ENCODE measurements around the gene TBL1X.

TBL1X gene

DNA sequence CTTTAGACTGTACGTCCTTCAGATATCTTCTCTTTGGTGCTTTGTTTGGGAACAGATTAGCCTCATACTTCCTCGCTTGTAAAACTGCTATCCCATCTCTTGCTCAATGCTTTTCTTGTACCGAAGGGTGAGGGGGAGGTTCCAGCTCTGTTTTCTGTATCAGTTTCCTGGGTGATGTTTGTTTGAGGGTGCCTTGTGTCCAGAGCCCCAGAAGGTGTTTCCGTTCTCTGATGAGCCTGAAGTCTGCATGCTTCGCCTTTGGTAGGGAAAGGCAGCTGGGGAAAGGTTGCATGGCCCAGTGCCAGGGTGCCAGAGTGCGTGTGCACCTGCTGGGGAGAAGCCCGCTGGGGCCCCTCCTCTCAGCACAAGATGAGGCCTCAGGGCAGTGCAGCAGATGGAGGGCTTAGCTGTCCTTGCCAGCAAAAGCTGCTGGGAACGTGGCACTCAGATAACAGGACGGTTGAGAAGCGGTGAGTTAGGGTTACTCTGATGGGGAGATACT lies 73.7 kb downstream of the TBL1X start:
- no peak for DNase-seq

DNA sequence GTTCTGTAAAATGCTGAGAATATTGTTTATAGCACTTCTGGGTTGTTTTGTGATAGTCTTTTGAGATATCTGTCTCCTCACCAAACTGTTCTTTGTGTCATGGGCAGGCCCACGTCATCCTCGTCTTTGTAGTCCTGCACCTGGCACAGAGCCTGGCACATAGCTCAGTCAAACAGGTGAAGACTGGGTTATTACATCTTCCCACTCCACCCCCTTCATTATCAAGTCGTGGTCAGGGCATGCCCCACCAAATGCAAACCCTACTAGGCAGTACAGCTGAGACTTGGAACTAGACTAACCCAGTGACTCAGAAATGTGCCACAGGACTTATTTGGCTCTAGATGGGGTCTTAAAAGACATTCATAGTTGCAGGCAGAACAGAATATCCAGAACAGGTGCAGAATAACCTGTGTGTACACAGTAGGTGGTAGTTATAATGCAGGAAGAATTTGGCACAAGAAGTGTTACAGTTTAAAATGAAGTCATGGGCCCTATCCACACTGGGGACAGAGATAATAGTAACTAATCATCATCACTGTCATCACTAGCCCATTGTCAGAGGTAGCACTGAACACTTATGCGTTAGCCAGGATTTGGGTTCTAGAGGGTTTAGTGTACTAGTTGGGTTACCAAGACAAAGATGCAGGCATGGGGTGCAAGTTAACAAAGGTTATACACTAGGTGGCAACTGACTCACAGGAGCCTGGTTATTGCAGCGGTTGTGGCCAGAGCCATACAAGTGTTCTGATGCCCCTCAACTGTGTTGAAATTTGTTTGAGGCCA lies 74.9 kb downstream of the TBL1X start:
- no peak for DNase-seq

DNA sequence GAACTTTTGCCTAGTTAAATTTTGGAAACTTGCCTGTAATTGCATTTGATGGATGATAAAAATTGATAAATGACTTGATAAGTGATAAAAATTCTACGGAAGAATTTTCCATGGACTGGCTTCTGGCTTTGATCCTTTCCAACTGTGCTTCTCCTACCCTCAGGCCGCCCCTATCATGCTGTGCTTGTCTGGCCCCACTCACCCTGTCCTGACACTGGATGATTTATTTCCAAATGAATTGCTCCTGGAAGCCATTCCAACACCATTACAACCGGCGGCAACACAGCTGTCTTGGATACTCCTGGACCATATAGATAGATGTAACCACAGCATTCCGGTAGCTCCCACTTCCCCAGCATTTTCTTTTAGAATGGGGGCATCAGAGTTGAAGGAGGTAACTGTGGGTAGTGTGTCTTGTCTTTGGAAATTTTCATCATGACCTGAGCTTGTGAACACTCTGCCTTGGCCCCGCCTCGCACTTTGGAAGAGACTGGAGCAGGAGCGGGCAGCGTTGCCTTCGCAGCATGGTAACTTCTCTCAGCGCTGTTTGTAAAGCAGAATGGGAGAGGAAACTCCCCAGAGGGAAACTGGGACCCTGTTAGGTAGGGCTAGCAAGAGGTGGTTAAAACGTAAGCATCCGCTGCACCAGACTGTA lies 77.4 kb downstream of the TBL1X start:
- DNase-seq: peak; percentile 39

DNA sequence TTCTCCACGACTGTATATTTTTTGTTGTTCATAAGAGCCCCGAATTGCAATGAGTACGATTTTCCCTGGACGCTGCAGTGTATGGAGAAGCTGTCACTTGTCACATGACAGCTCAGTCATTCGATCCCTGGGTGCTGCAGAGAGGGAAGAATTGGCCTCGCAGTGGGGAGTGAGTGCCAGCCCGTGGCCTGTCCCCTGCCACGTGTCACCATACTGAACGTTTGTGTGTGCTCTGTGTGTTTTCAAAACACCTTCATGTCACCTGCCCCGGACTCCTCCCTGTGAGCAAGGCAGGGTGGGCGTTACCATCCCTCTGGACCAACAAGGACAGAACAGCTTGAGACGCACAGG lies 77.9 kb downstream of the TBL1X start:
- no peak for DNase-seq

DNA sequence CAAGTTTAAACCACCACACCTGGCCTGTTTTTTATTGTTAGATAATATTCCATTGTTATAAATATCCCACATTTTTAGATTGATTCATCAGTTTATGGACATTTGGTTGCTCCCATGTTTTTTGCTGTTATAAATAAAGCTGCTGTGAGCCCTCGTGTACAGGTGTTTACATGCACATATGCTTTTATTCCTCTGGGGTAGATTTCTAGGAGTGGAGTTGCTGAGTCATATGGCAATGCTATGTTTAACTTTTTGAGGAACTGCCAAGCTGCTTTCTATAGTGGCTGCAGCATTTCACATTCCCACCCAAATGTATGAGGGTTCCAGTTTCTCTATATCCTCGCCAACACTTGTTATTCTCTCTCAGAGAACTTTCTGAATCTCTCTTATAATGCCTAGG lies 90.5 kb downstream of the TBL1X start:
- DNase-seq: no peak

DNA sequence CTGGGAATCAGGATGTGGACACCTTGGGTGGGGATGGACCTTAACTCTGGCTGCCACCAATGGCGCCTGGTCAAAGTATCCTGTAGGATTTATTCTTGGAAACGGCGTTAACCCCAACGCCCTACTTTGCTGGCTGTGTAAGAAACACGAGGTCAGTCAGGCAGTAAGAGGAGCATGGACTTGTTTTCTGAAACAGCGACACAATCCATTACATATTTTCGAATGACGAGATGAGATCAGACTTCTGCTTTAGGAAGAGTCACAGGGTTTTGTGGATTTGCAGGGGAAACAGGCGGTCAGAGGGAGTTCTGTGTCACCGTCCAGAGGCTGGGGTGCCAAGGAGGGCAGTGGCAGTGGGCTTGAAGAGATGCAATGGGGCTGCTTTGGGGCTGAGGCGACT lies 92.2 kb downstream of the TBL1X start:
- DNase-seq: no peak

DNA sequence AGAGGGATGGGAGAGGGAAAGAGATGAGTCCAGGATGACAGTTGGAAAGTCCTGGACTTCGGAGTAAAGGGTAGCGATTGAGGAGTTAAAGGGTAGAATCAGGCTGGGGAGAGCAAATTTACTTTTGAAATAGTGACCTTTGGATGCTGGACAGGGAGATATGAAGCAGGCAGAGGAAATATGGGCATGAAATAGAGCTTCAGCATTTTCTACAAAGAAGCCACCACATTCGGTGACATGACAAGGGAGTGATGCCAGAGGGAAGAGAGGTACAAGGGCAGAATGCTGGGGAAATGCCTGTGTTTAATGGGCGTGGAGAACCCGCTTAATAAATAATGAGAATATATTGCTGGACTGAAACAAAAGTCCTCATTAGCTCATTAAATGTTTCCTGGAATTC lies 92.7 kb downstream of the TBL1X start:
- no peak for DNase-seq

DNA sequence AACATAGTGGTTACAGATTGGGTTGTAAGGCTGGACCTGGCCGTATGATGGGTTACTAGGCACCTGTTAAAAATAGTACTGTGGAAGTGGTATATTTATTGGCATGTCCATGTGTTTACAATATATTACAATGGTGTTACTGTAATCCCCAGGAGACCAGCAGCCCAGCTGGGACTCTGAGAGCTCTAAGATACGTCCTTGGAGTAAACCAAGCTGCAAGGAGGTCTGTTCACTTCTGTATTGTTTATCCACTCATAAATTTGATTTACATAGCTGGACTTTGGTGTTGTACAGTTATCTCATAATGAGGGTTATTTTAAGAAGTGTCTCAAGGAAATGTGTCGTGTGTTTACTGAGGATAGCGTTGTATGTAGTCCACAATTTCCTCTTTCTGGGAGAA lies 93.8 kb downstream of the TBL1X start:
- no peak for DNase-seq

DNA sequence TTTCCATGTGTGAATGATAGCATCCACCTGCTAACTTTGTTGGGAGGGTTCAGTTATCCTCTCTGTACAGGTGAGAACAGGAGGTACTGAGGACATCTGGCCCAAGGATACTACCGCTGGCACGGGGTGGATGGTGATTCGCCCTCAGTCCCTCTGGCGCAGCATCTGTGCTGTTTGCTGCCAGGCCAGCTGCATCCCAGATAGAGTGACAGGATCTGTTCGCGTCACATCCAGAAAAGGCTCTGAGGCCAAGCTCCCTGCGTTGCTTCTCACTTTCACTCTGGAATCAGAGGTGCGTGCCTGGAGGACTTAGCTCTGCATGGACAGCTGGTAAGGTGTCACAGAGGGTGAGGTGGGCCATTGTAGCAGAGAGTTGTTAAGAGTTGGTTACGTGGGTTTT lies 95.4 kb downstream of the TBL1X start:
- no peak for DNase-seq

DNA sequence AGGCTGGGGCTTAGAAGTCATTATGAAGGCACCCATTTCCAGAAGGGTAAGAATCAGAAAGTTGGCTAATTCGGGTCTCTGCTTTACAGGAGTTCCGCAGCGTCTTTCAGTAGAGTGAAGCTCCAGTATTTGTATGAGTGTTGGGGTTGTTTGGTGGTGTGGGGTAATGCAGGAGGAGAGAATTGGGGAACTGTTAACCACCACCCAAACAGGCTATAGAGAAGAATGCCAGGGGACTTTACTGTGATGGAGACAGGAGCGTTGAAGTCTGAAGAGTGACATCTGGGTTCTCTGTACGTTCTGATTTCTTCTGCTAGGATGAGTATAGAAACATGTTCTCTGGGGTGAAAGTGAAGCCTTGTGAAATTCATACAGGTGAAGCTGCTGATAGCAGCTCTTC lies 96.3 kb downstream of the TBL1X start:
- DNase-seq: no peak

DNA sequence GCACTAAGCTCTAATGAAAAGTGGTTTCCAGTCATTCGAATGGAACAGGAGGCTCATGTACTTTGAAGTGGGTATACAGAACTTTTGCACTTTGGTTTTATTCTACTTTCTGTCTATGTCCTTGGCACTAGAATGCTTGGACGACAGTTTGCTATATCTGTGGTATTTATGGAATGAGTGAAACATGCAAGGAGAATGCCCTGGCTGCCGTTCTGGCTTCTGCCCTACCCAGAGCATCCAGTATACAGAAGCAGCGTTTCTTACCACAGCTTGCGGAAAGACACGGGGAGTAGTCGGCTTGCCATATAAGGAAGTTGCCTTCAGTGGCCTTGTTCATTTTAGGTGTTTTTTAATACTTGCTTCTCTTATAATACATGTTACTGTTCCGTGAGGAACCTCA lies 98.0 kb downstream of the TBL1X start:
- peak; percentile 89 for DNase-seq

DNA sequence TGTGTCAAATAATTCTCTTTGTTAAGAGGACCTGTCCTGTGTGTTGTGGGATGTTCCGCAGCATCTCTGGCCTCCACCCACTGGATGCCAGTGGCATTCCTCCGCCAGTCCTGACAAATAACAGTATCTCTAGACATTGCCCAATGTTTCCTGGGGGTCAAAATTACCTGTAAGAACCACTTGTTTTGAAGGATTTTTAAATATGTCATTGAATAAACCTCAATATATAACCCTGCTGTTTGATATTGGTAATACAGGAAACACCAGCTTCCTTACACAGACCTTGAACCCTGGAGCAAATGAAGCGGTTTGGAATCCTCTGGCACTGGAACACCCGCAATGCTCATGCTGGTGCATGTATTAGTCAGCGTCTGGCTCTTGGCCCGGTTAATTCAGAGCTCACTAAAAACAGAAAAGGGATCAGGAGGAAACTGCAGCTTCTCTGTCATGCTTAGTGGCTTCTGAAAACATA lies 101.3 kb downstream of the TBL1X start:
- DNase-seq: peak; percentile 91

DNA sequence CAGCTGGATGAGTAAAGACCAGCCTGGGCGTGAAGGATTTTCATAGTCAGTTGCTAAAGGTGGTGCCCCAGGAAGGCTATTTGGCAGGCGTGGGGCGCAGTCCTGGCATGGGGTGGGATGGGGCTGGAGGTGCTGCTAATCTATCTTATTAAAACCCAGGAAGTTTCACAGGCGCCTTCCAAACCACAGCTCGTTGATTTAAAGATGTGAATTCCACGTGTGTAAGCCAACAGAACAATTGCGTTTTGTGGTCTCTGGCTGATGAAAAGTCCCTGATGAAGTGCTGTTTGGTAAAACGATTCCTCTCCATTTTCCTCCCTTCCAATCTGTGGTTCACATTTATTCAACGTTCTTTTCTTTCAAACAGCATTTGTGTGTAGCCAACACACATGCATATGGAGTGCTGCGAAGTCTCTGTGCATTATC lies 105.0 kb downstream of the TBL1X start:
- peak; percentile 81 for DNase-seq

DNA sequence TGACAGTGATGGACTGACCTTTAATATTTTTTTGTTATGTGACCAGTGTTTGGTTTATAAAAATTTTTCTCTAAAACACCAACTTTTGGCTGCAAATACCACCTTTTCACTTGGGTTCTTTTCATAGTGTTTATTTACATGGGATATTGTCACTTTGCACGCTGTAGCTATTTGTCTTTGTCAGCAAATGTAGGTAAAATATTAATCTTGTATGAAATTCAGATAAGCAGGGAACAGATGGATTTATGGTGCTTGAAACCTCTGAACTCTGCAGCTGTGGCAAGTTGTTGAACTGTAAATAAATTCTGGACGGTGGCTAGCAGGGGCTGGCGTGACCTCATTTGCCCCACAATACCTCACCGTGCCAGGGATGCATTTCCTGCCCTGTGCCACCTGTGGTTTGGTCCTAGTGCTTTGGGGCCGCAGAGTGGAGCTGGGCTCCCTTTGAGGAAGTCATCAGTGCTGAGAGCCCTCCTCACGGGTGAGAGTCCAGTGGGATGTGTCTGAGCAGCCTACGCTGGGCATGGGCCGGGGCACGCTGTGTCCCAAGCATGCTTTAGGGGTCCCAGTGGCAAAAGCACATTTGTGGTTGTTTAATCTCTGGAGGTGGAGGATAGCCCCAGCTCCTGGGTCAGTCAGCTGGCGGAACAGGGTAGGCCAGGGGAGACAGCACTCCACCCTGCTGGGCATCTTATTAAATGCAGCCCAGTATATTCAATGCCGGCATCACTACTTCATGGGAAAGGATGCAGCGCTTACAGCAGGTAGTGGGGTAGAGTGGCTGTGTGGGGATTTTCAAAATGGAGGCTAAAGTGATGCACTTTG lies 108.6 kb downstream of the TBL1X start:
- DNase-seq: no peak

DNA sequence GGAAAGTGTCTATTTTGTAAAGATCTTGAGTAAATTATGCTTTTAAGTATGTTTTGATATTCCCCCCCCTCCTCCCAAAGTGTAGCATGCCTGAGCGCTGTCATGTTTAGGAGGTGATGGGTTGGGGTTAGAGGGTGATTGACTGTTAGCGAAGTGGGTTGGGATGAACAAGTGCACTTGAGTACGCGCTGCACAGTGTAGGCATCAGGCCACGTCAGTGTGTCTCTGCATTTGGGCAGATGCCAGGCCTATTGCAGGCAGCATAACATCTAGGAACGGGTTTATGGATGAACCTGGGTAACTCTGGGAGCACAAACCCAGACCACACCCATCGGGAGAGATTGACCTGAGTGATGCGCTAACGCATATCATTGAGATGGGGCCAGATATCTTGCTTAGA lies 111.2 kb downstream of the TBL1X start:
- DNase-seq: no peak

DNA sequence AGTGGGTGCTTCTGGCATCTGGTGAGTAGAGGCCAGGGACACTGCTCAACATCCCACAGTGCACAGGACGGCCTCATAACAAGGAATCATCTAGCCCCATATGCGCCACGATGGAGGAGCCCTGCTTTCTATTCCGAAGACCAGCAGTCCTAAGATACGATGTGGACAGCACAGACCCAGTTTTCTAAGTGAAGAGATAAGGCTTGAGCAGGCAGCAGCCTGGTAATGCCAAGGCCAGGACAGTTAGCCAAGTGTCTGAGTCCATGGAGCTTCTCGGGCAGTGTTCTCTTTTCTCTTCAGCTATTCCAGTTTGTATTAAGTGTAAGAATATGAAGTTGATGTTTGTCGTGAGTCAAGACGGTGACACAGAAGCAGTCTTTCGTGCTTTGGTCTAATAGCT lies 112.7 kb downstream of the TBL1X start:
- DNase-seq: no peak

DNA sequence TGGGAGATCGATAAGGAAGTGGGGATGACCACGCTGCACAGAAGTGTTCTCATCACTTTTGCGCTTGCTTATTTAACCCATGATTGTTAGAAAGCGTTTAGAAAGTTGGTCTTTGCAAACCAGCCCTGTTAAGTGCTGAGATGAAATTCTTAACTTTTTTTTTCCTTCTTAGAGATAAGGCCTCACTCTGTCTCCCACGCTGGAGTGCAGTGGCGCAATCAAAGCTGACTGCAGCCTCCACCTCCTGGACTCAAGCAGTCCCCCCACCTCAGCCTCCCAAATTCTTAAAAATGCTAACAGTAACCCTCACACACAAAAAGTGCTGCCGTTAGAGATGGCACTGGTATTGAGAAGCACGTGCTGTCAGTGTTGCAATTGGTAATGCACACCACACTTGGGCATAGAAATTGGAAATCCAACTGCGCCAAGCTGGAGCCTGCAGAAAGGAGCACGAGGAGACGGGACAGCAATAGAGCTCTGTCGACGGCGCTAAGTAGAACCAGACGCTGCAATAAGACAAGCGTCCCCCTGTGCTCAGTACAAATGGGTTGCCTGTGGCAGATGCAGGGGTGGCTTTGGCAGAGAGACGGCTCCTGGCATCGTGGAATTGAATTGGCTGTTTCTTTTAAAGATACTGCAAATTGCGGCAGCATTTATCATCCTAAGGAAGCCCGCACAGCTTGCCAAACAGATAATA lies 113.4 kb downstream of the TBL1X start:
- DNase-seq: no peak

DNA sequence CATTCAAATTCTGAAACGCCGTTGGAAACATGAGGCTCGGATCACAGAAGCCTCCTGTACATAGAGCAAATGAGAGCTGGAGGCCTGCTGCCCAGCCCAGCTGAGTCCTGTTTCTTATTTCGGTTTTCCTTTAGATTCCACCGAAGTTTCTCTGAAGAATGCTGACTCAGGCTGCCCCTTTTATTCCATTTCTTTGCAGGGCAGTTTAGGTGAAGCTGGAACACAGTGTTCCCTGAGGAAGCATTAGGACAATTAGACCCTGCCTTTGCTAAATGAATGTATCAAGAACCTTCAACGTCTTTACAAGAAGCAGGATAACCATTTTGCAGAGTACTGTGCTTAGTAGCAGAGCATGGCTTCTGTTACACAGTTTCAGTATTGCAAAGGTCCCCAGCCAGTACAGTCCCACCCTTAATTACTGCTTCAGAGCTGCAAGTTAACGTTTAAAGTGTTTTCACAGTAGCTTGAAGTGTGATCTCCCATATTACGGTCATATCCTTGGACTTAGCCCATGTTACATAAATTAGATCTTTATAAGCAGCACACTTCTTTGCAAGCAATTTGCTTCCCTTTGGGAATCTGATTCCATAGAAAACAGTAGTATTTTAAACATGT lies 117.0 kb downstream of the TBL1X start:
- no peak for DNase-seq

DNA sequence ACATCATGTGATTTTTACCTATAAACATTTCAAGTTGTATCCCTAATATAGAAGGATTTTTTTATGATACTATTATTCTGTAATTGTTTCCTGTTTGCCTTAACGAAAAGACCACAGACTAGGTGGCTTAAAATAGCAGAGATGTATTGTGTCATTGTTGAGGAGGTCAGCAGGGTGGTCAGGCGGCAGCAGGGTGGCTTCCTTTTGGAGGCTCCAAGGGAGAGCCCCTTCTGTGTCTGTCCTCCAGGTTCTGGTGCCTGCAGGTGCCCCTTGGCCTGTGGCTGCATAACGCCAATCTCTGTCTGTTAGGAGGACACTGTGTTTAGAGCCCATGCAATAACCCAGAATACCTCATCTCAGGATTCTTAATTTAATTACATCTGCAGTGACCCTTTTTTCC lies 118.1 kb downstream of the TBL1X start:
- no peak for DNase-seq

DNA sequence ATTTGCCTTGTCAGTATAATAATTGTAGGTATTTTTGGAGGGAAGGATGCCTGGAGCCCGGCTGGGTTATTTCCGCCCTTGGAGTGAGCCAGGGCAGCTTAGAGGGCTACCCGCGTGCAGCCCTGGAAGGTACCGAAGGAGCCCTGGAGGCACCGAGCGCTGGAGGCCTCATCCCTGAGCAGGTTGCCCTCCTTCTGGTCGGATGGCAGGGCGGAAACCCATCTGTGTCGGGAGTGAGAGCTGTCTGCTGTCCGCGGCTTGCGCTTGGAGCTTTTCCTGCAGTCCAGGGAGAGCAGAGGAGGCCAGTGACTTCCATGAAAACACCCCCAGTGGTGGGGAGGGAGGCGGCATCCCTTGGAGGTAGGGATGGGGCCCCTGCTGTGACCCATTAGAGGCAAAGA lies 122.1 kb downstream of the TBL1X start:
- DNase-seq: no peak

DNA sequence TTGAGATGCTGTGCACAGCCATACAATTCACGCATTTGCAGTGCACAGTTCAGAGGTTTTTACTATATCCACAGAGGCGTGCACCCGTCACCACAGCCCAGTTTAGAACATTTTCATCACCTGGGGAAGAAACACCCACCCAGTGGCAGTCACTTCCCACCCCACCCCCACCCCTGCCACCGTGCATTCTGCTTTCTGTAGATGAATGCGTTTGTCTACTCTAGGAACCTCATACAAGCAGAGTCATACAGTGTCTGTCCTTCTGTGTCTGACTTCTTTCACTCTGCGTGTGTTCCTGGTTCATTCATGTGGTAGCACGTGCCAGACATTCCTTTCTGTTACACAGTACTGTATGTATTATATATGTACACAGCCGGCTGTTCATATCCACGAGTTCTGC lies 122.8 kb downstream of the TBL1X start:
- peak; percentile 45 for DNase-seq

DNA sequence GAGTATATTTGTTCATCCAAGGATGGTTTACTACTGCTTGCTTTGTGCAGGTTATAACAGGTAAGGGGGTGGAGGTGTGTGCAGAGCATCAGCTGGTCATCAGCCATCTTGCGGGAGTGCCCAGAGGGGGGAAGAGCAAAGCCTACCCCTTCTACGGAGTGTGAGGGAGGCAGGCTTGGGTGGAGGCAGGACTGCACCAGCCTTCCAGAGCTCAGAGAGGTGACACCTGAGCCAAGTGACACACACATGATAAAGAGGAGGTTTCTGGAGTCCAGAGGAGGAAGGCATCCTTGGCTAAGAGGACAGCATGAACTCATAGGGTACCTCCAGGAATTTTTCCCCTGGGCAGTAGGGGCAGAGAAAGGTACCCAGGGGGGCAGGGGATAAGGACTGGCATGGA lies 126.6 kb downstream of the TBL1X start:
- no peak for DNase-seq

DNA sequence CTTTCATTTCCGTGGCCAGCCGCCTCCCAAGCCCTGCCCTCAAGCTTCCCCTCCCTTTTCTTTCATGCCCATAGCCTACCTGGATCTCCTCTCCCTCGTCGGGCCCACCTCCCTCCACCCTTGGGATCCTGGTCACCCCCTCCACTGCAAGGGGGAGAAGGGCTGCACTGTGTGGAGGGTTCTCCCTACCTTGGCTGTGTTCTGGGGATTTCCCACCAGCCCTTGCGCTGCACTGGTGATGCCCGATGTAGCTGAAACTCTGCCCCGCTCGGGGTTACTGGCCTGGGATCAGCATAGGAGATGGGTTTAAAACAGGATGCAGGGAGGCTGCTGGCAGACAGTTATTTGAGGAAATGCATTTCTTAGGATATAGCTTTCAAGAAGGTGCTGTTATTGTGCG lies 128.9 kb downstream of the TBL1X start:
- DNase-seq: no peak
